ENCODE measurements around the gene MED9.

The MED9 gene

DNA sequence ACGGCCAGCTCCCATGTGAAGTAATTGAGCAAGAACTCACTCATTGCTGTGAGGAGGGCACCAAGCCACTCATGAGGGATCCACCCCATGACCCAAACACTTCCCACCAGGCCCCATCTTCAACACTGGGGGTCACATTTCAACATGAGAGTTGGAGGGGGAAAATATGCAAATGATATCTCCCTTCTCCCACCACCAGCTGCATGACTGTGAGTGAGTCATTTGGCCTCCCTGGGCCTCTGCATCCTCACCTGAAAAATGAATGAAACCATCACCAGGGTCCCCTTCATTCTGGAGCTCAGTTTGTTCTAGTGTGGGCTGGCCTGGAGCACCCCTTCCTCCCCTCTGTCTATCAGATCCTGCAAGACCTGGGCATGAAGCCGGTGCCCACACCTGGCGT, 6.8 kb upstream of the MED9 start:
- no peak for DNase-seq (ENCODE audit: extremely low read depth, low read depth)
- TF ChIP-seq, protein P1, sequence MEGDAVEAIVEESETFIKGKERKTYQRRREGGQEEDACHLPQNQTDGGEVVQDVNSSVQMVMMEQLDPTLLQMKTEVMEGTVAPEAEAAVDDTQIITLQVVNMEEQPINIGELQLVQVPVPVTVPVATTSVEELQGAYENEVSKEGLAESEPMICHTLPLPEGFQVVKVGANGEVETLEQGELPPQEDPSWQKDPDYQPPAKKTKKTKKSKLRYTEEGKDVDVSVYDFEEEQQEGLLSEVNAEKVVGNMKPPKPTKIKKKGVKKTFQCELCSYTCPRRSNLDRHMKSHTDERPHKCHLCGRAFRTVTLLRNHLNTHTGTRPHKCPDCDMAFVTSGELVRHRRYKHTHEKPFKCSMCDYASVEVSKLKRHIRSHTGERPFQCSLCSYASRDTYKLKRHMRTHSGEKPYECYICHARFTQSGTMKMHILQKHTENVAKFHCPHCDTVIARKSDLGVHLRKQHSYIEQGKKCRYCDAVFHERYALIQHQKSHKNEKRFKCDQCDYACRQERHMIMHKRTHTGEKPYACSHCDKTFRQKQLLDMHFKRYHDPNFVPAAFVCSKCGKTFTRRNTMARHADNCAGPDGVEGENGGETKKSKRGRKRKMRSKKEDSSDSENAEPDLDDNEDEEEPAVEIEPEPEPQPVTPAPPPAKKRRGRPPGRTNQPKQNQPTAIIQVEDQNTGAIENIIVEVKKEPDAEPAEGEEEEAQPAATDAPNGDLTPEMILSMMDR (IDR thresholded peaks at IDR 0.05; ENCODE audit: low read depth, low read length, missing control alignments): no peak
- no peak overlapping the region for H3K4me3 ChIP-seq (replicated peaks; ENCODE audit: low read depth, low read length)

DNA sequence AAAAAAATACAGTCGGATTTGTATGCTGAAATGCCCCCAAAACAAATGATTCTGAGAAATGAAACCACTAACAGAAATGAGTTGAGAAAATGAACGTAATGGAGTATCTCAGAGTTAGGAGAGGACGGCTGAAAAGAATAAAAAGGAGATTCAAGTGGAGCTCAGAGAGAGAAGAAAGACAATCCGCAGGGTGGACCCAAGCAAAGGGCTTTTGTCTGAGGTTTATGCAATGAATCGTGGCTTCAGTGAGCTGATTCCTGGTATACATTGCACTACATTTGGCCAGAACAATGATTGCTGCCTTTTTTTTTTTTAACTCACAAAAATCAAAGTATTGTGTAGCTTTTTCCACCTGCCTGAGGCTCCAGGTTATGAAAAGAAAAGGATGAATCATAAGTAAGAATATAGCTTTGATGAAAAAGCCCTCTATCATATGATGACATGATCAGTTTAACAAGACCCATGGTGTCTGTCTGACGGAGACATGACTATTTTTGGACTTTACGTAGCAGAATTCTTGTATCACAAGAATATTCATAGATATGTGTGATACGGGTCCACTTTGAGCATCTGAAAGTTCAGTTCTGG, 4.4 kb upstream of the MED9 start:
- TF ChIP-seq, protein P1 (IDR thresholded peaks at IDR 0.05; ENCODE audit: low read depth, low read length, missing control alignments): no peak
- no peak overlapping the region for H3K4me3 ChIP-seq (replicated peaks; ENCODE audit: low read depth, low read length)
- no peak for DNase-seq (ENCODE audit: extremely low read depth, low read depth)

DNA sequence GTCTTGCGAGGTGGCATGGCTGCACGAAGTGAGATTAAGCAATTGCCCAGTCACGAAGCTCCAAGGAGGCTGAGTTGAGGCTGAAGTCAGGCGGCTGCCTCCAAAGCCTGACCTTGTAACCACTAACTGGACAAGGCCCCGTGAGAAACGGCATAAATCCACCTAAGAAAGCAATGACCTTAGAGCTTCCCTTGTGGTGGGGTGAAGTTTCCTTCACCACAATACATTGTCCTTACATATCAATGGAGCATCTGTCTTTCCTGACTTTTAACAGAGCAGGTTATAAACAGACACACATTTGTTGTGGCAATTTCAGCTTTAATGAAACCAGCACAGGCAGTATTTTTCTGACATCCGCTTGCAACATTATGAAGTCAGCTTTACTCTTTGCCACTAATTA, 2.5 kb upstream of the MED9 start:
- no peak overlapping the region for H3K4me3 ChIP-seq (replicated peaks; ENCODE audit: low read depth, low read length)
- TF ChIP-seq, protein P1 (IDR thresholded peaks at IDR 0.05; ENCODE audit: low read depth, low read length, missing control alignments): no peak
- no peak for DNase-seq (ENCODE audit: extremely low read depth, low read depth)

DNA sequence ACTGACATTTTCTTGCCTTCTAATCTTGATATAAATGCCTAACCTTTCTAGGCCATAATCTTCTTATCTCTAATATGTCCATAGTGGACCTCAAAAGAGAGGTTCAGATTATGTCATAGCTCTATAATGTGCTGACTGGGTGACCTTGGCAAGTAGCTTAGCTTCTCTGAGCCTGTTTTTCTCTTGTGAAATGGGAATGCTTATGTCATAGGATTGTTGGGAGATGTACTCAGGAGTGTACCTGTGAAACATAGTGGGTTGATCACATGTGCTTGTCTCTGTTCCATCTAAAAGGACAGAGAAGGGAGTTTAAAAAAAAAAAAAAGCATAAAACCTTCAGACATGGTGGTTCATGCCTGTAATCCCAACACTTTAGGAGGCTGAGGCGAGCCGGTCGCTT, 2.4 kb downstream of the MED9 start:
- no peak for DNase-seq (ENCODE audit: extremely low read depth, low read depth)
- TF ChIP-seq, protein P1 (IDR thresholded peaks at IDR 0.05; ENCODE audit: low read depth, low read length, missing control alignments): no peak
- H3K4me3 ChIP-seq (replicated peaks; ENCODE audit: low read depth, low read length): no peak overlapping the region

DNA sequence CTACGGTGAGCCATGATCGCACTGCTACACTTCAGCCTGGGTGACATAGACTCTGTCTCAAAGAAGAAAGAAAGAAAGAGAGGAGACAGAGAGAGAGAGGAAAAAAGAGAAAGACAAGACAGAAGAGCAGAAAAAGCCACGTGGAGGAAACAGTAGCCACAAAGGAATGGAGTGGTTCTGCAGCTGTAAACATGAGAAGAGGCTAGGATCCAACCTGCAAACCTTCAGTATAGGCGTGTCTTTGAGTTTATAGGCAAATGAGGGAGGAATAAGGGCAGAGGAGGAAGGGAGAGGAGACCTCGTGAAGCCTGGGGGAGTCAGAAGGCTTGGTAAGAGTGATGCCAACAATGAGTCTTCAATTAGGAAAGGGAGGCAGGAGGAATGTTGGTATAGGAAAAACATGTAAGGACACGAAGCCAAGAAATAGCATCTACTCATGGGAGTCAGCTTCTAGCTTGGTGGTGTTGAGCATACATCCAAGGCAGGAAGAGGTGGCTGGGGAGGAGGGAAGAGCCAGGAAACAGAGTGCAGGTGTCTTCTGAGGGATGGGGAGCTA, 3.9 kb downstream of the MED9 start:
- DNase-seq (ENCODE audit: extremely low read depth, low read depth): no peak
- TF ChIP-seq, protein P1 (IDR thresholded peaks at IDR 0.05; ENCODE audit: low read depth, low read length, missing control alignments): no peak
- H3K4me3 ChIP-seq (replicated peaks; ENCODE audit: low read depth, low read length): no peak overlapping the region

DNA sequence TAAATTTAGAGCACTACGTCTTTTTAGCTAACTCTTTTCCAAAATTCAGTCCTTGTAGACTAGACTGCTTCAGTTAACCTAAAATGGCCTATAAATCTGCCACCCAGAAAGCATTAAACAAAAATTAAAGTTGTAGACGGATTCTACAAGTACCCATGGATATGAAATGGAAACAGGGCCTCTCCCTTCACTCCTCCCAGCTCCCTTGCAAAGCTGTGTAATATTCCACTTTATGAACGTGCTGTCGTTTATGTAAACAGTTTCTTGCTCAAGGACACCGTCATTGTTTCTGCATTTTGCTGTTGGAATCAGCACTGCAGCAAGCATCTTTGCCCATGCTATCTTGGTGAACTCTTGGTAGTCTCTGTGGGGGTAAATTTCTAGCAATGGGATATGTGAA, 5.1 kb downstream of the MED9 start:
- TF ChIP-seq, protein P1 (IDR thresholded peaks at IDR 0.05; ENCODE audit: low read depth, low read length, missing control alignments): no peak
- no peak for DNase-seq (ENCODE audit: extremely low read depth, low read depth)
- H3K4me3 ChIP-seq (replicated peaks; ENCODE audit: low read depth, low read length): no peak overlapping the region

DNA sequence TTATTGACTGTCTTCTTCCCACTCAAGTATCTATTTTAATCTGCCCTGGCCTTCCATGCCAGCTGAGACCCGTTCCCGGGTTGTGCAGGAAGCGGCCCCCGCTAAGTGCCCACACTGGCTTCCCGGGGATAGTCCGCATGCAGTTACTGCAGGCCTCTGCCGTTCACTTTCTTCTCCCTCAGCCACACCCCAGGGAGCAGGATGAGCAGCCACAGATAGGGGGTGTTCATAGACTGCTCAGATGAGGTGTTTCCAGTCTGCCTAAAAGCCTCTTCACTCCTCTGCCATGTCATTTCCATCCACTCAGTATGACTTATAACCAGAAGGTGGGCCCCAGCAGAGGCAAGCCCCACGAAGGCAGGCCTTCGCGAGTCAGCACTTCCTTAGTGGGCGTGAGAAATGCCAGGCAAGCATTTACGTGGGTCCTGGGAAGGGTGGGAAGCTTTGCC, 7.7 kb downstream of the MED9 start:
- TF ChIP-seq, protein P1 (IDR thresholded peaks at IDR 0.05; ENCODE audit: low read depth, low read length, missing control alignments): no peak
- DNase-seq (ENCODE audit: extremely low read depth, low read depth): no peak
- H3K4me3 ChIP-seq (replicated peaks; ENCODE audit: low read depth, low read length): no peak overlapping the region

Measured in HFF-Myc (cell line).